Spleen (tissue), 11 donors: ENCODE data around the gene TBXAS1. TPM values are rescaled to one million over a fixed set of nuclear protein-coding genes. Genes with fewer than 3 reads are reported as not detected.
A peak's percentile ranks its signal among the peaks of the same experiment; 100 is the strongest.

Experiments
- DNase-seq: peaks from one replicate; pipeline ENCODE4 v3.0.0-alpha.2; 2020
- H3K27ac ChIP-seq, 8 donors: fragments of 200-600 bp; sonication (generic) in 7 of 8; 1 replicate in 4 of 8; 2 replicates in 4 of 8; pipeline versions ENCODE4 v1.5.0 to v1.8.0; 2016 to 2021; ENCODE audit warnings: inconsistent platforms in 4 of 8, mild to moderate bottlenecking in 4 of 8, moderate library complexity in 1 of 8
- H3K27me3 ChIP-seq, 7 donors: fragments of 200-600 bp; sonication (generic) in 6 of 7; replicated peaks in 1 of 7; 1 replicate in 4 of 7; 2 replicates in 3 of 7; pipeline versions ENCODE4 v1.5.0 to v1.8.0; 2016 to 2021; ENCODE audit warnings: inconsistent platforms in 3 of 7, mild to moderate bottlenecking in 1 of 7
- H3K36me3 ChIP-seq, 6 donors: fragments of 200-600 bp; sonication (generic) in 5 of 6; 1 replicate in 4 of 6; 2 replicates in 2 of 6; pipeline versions ENCODE4 v1.5.0 to v1.8.0; 2016 to 2021; ENCODE audit warnings: inconsistent platforms in 2 of 6
- H3K4me1 ChIP-seq, 6 donors: fragments of 200-600 bp; sonication (generic) in 5 of 6; 1 replicate in 3 of 6; 2 replicates in 3 of 6; pipeline versions ENCODE4 v1.5.0 to v1.8.0; 2016 to 2021; ENCODE audit warnings: inconsistent platforms in 3 of 6
- H3K4me3 ChIP-seq, 8 donors: fragments of 200-600 bp; sonication (generic) in 7 of 8; 1 replicate in 4 of 8; 2 replicates in 4 of 8; pipeline versions ENCODE4 v1.5.0 to v1.8.0; 2016 to 2021; ENCODE audit warnings: inconsistent platforms in 4 of 8, mild to moderate bottlenecking in 4 of 8, moderate library complexity in 2 of 8
- H3K9me3 ChIP-seq, 8 donors: fragments of 200-600 bp; sonication (generic) in 7 of 8; 1 replicate in 4 of 8; 2 replicates in 4 of 8; pipeline versions ENCODE4 v1.5.0 to v1.8.0; 2016 to 2021; ENCODE audit warnings: inconsistent platforms in 4 of 8
- CTCF ChIP-seq, 11 experiments: fragments of 200-600 bp in 7 of 11; fragments of 450-650 bp in 4 of 11; sonication (generic) in 4 of 11; IDR thresholded peaks in 8 of 11; conservative IDR thresholded peaks in 3 of 11; 1 replicate in 7 of 11; 2 replicates in 4 of 11; pipeline versions ENCODE4 v1.4.0 to v1.8.0; 2016 to 2021; ENCODE audit warnings: antibody characterized with exemption in 11 of 11, inconsistent platforms in 4 of 11, mild to moderate bottlenecking in 1 of 11
- POLR2A ChIP-seq, 3 donors: fragments of 450-650 bp; IDR thresholded peaks; one replicate each; pipeline ENCODE4 v1.5.1; 2017; ENCODE audit warnings: antibody characterized with exemption in 3 of 3, mild to moderate bottlenecking in 1 of 3
- POLR2AphosphoS5 ChIP-seq, 3 donors: sonication (generic); formaldehyde crosslinking; IDR thresholded peaks; one replicate each; pipeline ENCODE4 v1.5.1; 2017; ENCODE audit warnings: antibody characterized with exemption in 3 of 3
- WGBS, 5 donors: extraction: QIAGEN DNeasy Blood & Tissue Kit in 3 of 5; methylation state at CpG; one replicate each; pipeline versions ENCODE4 v1.1.5 to v1.1.7; 2013 to 2018; 5-methylcytosine and 5-hydroxymethylcytosine counted together
- intact Hi-C: fragments of 100-400 bp; cut with DNase I; formaldehyde crosslinking; loops from one replicate; pipeline ENCODE4 v1.15.0; 2023; ENCODE audit warnings: low total_unique reads
- polyA plus RNA-seq, 3 donors: library from polyadenylated mRNA; stranded (reverse); fragments of 200-250 nt; gene quantifications; one replicate each; pipeline ENCODE4 v1.2.1, GENCODE V29; 2013
- total RNA-seq, 7 donors: library from RNA; depleted of rRNA in 3 of 7; stranded (reverse); fragments of >200 nt in 3 of 7; fragmentation: NEBNext Ultra II Directional in 4 of 7; extraction: Animal tissue kit (Norgen Biotek cat#: 25700) in 4 of 7; gene quantifications; one replicate each; pipeline versions ENCODE4 v1.1.0 to v1.2.1, GENCODE V29; 2016 to 2021
- donor health status: healthy with polysubstance abuse.
- donor health status: DM: no; HTN: no; CAD: no; lungs with moderate emphysema.
- donor health status: DM: no; HTN: no; CAD: no.
- donor health status: Bipolar disorder and iron deficiency.
- donor health status: healthy.
- donor health status: DM: no; HTN: no; CAD: no.
- donor health status: DM: yes; HTN: yes; CAD: no.

TBXAS1 gene
- total and polyA plus RNA-seq, 10 donors, result 19.8 to 287 (median 147) TPM

- intact Hi-C loops, result no loop called here
- Histone ChIP-seq H3K9me3 (no peaks in the 10 kb centered on the region), H3K4me3 (no peak overlapping the region), H3K27me3 (no peaks in the 10 kb centered on the region), H3K36me3 (peaks cover 0 to 79% (median 2%) of the 10 kb centered on the region in 6 donors), H3K27ac (peak overlapping the region in 5 of 8 donors; percentile 30 to 66 (median 61)), H3K4me1 (peaks cover 5 to 48% (median 13%) of the 10 kb centered on the region in 6 donors)
- TF ChIP-seq POLR2AphosphoS5 (IDR thresholded peaks at IDR 0.05) (peak; percentile 52 to 71 (median 63)), POLR2A (IDR thresholded peaks at IDR 0.05) (no peak), CTCF (IDR thresholded peaks at IDR 0.05 in 8 of 11, conservative IDR thresholded peaks at IDR 0.05 in 3 of 11) (no peak)
- 25 to 46% (median 39%) methylated on average over 6 to 7 of the region's 7 CpGs for WGBS, 5 donors
- peak; percentile 82 for DNase-seq
These were observed 46.8 kb downstream of the TBXAS1 start for GRCh38 chr7:139875821-139876241.

- no peaks in the 10 kb centered on the region for H3K9me3 ChIP-seq
- peaks cover 0 to 85% (median 2%) of the 10 kb centered on the region in 6 donors for H3K36me3 ChIP-seq
- no peak overlapping the region for H3K4me3 ChIP-seq
- WGBS, 5 donors, result 92 to 97% (median 94%) methylated on average over 8 of the region's 8 CpGs
- no peak for DNase-seq
- no peaks in the 10 kb centered on the region for H3K27me3 ChIP-seq
- peaks cover 5 to 40% (median 13%) of the 10 kb centered on the region in 6 donors for H3K4me1 ChIP-seq
- intact Hi-C loops, result no loop called here
- peak overlapping the region in 4 of 8 donors; percentile 46 to 66 (median 63) for H3K27ac ChIP-seq
- TF ChIP-seq POLR2A (IDR thresholded peaks at IDR 0.05) (no peak), POLR2AphosphoS5 (IDR thresholded peaks at IDR 0.05) (no peak), CTCF (IDR thresholded peaks at IDR 0.05 in 8 of 11, conservative IDR thresholded peaks at IDR 0.05 in 3 of 11) (no peak)
These were observed 47.7 kb downstream of the TBXAS1 start for GRCh38 chr7:139876622-139877283.

- H3K27me3 ChIP-seq, result no peaks in the 10 kb centered on the region
- H3K36me3 ChIP-seq, result peaks cover 0 to 64% (median 0%) of the 10 kb centered on the region in 6 donors
- peak overlapping the region in 3 of 8 donors; percentile 66 to 78 (median 77) for H3K27ac ChIP-seq
- 53 to 92% (median 86%) methylated on average over 3 of the region's 3 CpGs for WGBS, 5 donors
- peaks cover 0 to 57% (median 16%) of the 10 kb centered on the region in 6 donors for H3K4me1 ChIP-seq
- DNase-seq, result no peak
- H3K9me3 ChIP-seq, result no peaks in the 10 kb centered on the region
- intact Hi-C loops, result no loop called here
- H3K4me3 ChIP-seq, result no peak overlapping the region
- TF ChIP-seq CTCF (IDR thresholded peaks at IDR 0.05 in 8 of 11, conservative IDR thresholded peaks at IDR 0.05 in 3 of 11) (no peak), POLR2AphosphoS5 (IDR thresholded peaks at IDR 0.05) (no peak), POLR2A (IDR thresholded peaks at IDR 0.05) (no peak)
These were observed 54.8 kb downstream of the TBXAS1 start for GRCh38 chr7:139883814-139884213.

- no peak for TF ChIP-seq POLR2A (IDR thresholded peaks at IDR 0.05)
- TF ChIP-seq CTCF (IDR thresholded peaks at IDR 0.05 in 8 of 11, conservative IDR thresholded peaks at IDR 0.05 in 3 of 11), result no peak
- no peak for TF ChIP-seq POLR2AphosphoS5 (IDR thresholded peaks at IDR 0.05)
- WGBS, 5 donors, result 72 to 81% (median 76%) methylated on average over 7 of the region's 7 CpGs
- Histone ChIP-seq H3K27ac (peak overlapping the region in 3 of 8 donors; percentile 66 to 78 (median 77)), H3K4me1 (peaks cover 0 to 60% (median 16%) of the 10 kb centered on the region in 6 donors), H3K4me3 (no peak overlapping the region), H3K27me3 (no peaks in the 10 kb centered on the region), H3K9me3 (no peaks in the 10 kb centered on the region), H3K36me3 (peaks cover 0 to 57% (median 0%) of the 10 kb centered on the region in 6 donors)
- DNase-seq, result no peak
- intact Hi-C loops, result no loop called here
These were observed 55.4 kb downstream of the TBXAS1 start for GRCh38 chr7:139884441-139884840.
